ENCODE results near the gene CNTNAP2. TPM values are rescaled to one million over a fixed set of nuclear protein-coding genes. Genes with fewer than 3 reads are reported as not detected.

Gene CNTNAP2
- total and polyA plus RNA-seq, 2 of the 8 experiments (the other 6 are each of a cell fraction or from before 2014, with no cell fraction given), result 27.9 to 71.0 TPM

DNA sequence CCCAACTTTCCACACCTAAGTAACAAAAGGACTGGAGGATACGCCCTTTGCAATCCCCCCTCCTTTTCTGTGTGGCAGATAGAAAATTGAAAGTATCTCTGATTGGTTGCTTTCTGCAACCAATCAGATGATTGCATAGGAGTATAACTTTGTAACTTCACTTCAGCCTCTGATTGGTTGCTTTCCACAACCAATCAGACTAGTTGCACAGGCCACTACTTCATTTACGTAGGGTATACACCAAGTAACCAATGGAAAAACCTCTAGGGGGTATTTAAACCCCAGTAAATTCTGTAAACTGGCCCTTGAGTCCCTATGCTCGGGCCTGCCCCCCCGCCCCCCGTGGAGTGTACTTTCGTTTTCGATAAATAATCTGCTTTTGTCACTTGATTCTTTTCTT, 1080.4 kb downstream of the CNTNAP2 start:
- FAIRE-seq, result no peak

More for the DNA sequence above, 1080.4 kb downstream of the CNTNAP2 start:
- Histone ChIP-seq H3K56ac (replicated peaks; ENCODE audit: insufficient read length, low read depth, low read length) (no peak overlapping the region), H4K20me1 (replicated peaks in 1 of 2; ENCODE audit: control insufficient read depth in 1 of 2, insufficient read depth in 2 of 2, low read length in 2 of 2) (no peaks in the 10 kb centered on the region), H3K14ac (ENCODE audit: insufficient read length) (no peak overlapping the region), H2BK20ac (ENCODE audit: low read length) (no peak overlapping the region), H3K4me3 (ENCODE audit: extremely low read depth in 1 of 4, insufficient read depth in 2 of 4, low read depth in 3 of 4, low read length in 4 of 4) (no peak overlapping the region), H2BK5ac (ENCODE audit: low read depth, low read length) (no peak overlapping the region), H3K79me2 (ENCODE audit: control insufficient read depth in 1 of 2, insufficient read depth in 2 of 2, low read length in 2 of 2) (no peaks in the 10 kb centered on the region), H2AFZ (ENCODE audit: low read length) (no peak overlapping the region), H3K27ac (ENCODE audit: low read depth, low read length) (no peak overlapping the region), H3K4me1 (replicated peaks in 1 of 4; ENCODE audit: control insufficient read depth in 3 of 4, insufficient read depth in 4 of 4, low read length in 3 of 4) (peaks cover 0 to 5% (median 4%) of the 10 kb centered on the region in 4 experiments; a peak in 4 of 7 replicates), H3K79me1 (ENCODE audit: low read depth, low read length) (no peaks in the 10 kb centered on the region), H3K18ac (ENCODE audit: extremely low read depth, low read length) (no peak overlapping the region), H2BK15ac (ENCODE audit: low read length) (no peak overlapping the region), H3K9ac (replicated peaks in 1 of 4; ENCODE audit: extremely low read depth in 1 of 4, low read depth in 3 of 4, low read length in 3 of 4) (no peak overlapping the region), H3K23ac (ENCODE audit: insufficient read length) (no peak overlapping the region), H3K4ac (replicated peaks; ENCODE audit: insufficient read length, low read depth, low read length) (no peak overlapping the region), H2BK120ac (replicated peaks; ENCODE audit: low read depth, low read length) (no peak overlapping the region), H4K8ac (ENCODE audit: extremely low read depth, insufficient read depth, low read length) (no peak overlapping the region), H3K23me2 (ENCODE audit: low read depth, low read length) (no peaks in the 10 kb centered on the region), H2AK5ac (ENCODE audit: low read depth, low read length) (no peak overlapping the region), H4K91ac (replicated peaks; ENCODE audit: insufficient read length, low read length) (no peak overlapping the region), H3K36me3 (ENCODE audit: control insufficient read depth in 2 of 4, insufficient read depth in 4 of 4, low read length in 3 of 4) (no peaks in the 10 kb centered on the region), H4K5ac (ENCODE audit: insufficient read length, low read depth, low read length) (no peak overlapping the region), H2BK12ac (ENCODE audit: low read depth, low read length) (no peak overlapping the region), H3K4me2 (ENCODE audit: insufficient read depth in 1 of 2, low read depth in 2 of 2, low read length in 2 of 2) (no peak overlapping the region), H3K27me3 (replicated peaks in 1 of 4; ENCODE audit: control insufficient read depth in 3 of 4, extremely low read depth in 1 of 4, insufficient read depth in 3 of 4, low read length in 3 of 4) (no peaks in the 10 kb centered on the region), H3K9me3 (ENCODE audit: insufficient read depth in 2 of 2, low read depth in 1 of 2, low read length in 1 of 2) (no peaks in the 10 kb centered on the region)
- CTCF ChIA-PET (ENCODE audit: partially characterized antibody), result interaction anchor here (0.8 kb wide), 1 partner anchor 41 kb away, joined by 3 read pairs; no protein-coding TSS in a partner anchor
- POLR2A ChIA-PET (ENCODE audit: partially characterized antibody), result no interaction called here
- DNase-seq (ENCODE audit: low read depth in 1 of 2, low spot score in 2 of 2), result no peak
- WGBS, 2 experiments (ENCODE audit: extremely low coverage in 1 of 2, insufficient coverage in 1 of 2, insufficient read length in 1 of 2, insufficient replicate concordance in 2 of 2, low coverage in 1 of 2, low lambda C conversion rate in 2 of 2, missing lambda C conversion rate in 1 of 2), result 91% methylated on average over 7 of the region's 7 CpGs; no CpG with 5 or more reads in 1 of the 2 experiments
- TF ChIP-seq JUN (IDR thresholded peaks at IDR 0.05; ENCODE audit: low read depth, low read length) (no peak), TEAD4 (IDR thresholded peaks at IDR 0.05; ENCODE audit: low read depth, low read length) (no peak), SIX5 (IDR thresholded peaks at IDR 0.05; ENCODE audit: low read depth, low read length) (no peak), KDM5A (IDR thresholded peaks at IDR 0.05; ENCODE audit: low read length) (no peak), EZH2 (IDR thresholded peaks at IDR 0.05; ENCODE audit: low read depth, low read length, severe bottlenecking) (no peak)
